Epithelial cell of proximal tubule (primary cell): ENCODE data around the gene STAB2. TPM values are rescaled to one million over a fixed set of nuclear protein-coding genes. Genes with fewer than 3 reads are reported as not detected.

Experiments
- DNase-seq: peaks from one replicate; pipeline ENCODE4 v3.0.0-alpha.2; 2011; ENCODE audit warnings: low read depth
- H3K4me3 ChIP-seq: 2 replicates; pipeline ENCODE4 v1.5.1; 2011; ENCODE audit warnings: low read depth, mild to moderate bottlenecking, low read length
- CTCF ChIP-seq: conservative IDR thresholded peaks from 2 replicates; pipeline ENCODE4 v1.5.1; 2012; ENCODE audit warnings: low read depth, mild to moderate bottlenecking, low read length
- total RNA-seq: library from RNA; depleted of rRNA; stranded (reverse); fragments of >200 nt; gene quantifications from 2 replicates; pipeline ENCODE4 v1.2.3, GENCODE V29; 2015

STAB2 gene
- total RNA-seq, 1 donor from 2014 or later: not detected

GRCh38 chr12:103772367-103773108 lies 185.5 kb downstream of the STAB2 start:
- H3K4me3 ChIP-seq: no peak overlapping the region
- no peak for TF ChIP-seq CTCF
- DNase-seq: no peak

- no peak overlapping the region for H3K4me3 ChIP-seq
- no peak for DNase-seq
- TF ChIP-seq CTCF: no peak
Measured at GRCh38 chr12:103773109-103773910, 186.2 kb downstream of the STAB2 start.

GRCh38 chr12:103774977-103775560 lies 188.0 kb downstream of the STAB2 start:
- no peak overlapping the region for H3K4me3 ChIP-seq
- TF ChIP-seq CTCF: no peak
- no peak for DNase-seq

- TF ChIP-seq CTCF: no peak
- DNase-seq: no peak
- H3K4me3 ChIP-seq: no peak overlapping the region
Measured at GRCh38 chr12:103778781-103779180, 191.7 kb downstream of the STAB2 start.

GRCh38 chr12:103779410-103780092 lies 192.5 kb downstream of the STAB2 start:
- DNase-seq: no peak
- no peak for TF ChIP-seq CTCF

DNA sequence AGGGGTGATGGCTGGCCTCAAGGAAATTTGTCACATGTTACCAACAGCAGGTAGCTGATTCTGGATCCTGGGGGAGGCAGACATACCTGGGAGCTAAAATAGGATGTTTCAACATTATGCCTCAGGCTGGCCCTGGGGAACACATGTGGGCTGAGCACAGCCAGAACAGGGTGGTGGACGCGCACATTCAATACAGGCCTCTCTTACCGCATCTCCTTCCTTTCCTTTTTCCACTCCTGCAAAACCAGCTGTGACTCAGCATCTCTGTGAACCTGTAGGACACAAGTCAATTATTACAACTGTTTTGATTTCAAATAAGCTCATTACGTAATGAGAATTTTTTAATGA lies 193.0 kb downstream of the STAB2 start:
- H3K4me3 ChIP-seq: no peak overlapping the region
- TF ChIP-seq CTCF: no peak
- DNase-seq: no peak

More at GRCh38 chr12:103779410-103780092, 192.5 kb downstream of the STAB2 start:
- H3K4me3 ChIP-seq: no peak overlapping the region
